ENCODE results near the gene ACOT9.

ACOT9 gene

DNA sequence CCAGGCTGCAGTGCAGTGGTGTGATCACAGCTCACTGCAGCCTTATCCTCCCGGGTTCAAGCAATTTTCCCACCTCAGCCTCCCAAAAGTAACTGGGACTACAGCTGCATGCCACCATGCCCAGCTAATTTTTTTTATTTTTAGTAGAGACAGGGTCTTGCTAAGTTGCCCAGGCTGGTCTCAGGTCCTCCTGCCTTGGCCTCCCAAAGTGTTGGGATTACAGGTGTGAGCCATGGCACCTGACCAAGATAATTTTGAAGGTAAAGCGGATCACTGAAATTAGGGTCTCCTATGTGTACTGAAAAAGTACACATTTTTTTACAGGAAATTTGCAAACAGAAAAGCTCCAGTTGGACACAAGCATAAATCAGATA lies 44.7 kb upstream of the ACOT9 start:
- Histone ChIP-seq H3K9me3 (no peaks in the 10 kb centered on the region), H3K27me3 (no peaks in the 10 kb centered on the region), H3K4me1 (peaks cover 0 to 3% (median 0%) of the 10 kb centered on the region in 4 donors), H3K36me3 (peaks cover 0 to 9% (median 9%) of the 10 kb centered on the region in 3 donors), H3K4me3 (no peak overlapping the region), H3K27ac (no peak overlapping the region)
- no peak for DNase-seq
- intact Hi-C loops (cut with DNase I; ENCODE audit: low total_unique reads) = no loop called here
- TF ChIP-seq, protein P1, sequence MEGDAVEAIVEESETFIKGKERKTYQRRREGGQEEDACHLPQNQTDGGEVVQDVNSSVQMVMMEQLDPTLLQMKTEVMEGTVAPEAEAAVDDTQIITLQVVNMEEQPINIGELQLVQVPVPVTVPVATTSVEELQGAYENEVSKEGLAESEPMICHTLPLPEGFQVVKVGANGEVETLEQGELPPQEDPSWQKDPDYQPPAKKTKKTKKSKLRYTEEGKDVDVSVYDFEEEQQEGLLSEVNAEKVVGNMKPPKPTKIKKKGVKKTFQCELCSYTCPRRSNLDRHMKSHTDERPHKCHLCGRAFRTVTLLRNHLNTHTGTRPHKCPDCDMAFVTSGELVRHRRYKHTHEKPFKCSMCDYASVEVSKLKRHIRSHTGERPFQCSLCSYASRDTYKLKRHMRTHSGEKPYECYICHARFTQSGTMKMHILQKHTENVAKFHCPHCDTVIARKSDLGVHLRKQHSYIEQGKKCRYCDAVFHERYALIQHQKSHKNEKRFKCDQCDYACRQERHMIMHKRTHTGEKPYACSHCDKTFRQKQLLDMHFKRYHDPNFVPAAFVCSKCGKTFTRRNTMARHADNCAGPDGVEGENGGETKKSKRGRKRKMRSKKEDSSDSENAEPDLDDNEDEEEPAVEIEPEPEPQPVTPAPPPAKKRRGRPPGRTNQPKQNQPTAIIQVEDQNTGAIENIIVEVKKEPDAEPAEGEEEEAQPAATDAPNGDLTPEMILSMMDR (IDR thresholded peaks at IDR 0.05) = no peak

DNA sequence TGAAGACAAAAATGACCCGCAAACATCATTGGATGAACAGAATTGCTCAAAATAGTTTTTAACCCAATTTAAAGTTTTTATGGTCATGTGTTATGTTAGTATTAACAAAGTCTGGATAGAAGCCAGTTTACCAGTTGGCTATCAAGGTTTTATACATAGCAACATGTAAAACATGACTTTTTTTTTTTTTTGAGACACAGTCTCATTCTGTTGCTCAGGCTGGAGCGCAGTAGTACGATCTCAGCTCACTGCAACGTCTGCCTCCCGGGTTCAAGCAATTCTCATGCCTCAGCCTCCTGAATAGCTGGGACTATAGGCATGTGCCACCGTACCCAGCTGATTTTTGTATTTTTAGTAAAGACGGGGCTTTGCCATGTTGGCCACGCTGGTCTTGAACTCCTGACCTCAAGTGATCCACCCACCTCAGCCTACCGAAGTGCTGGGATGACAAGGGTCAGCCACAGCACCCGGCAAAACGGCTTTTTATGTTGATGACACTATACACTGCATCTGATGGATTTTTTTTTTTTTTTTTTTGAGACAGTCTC lies 43.3 kb upstream of the ACOT9 start:
- Histone ChIP-seq H3K27me3 (no peaks in the 10 kb centered on the region), H3K4me3 (no peak overlapping the region), H3K36me3 (peaks cover 0 to 9% (median 9%) of the 10 kb centered on the region in 3 donors), H3K27ac (no peak overlapping the region), H3K4me1 (peaks cover 0 to 3% (median 0%) of the 10 kb centered on the region in 4 donors), H3K9me3 (no peaks in the 10 kb centered on the region)
- TF ChIP-seq, protein P1 (IDR thresholded peaks at IDR 0.05) = no peak
- no peak for DNase-seq
- intact Hi-C loops (cut with DNase I; ENCODE audit: low total_unique reads) = no loop called here

DNA sequence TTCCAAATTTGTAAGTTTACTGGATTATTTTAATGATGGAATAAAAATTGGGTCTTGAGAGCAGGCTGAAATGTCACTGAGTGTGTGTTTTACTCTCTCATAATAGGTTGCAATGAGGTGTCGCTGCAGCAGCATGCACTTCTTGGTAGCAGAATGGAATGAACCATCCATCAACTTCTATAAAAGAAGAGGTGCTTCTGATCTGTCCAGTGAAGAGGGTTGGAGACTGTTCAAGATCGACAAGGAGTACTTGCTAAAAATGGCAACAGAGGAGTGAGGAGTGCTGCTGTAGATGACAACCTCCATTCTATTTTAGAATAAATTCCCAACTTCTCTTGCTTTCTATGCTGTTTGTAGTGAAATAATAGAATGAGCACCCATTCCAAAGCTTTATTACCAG lies 42.5 kb upstream of the ACOT9 start:
- TF ChIP-seq, protein P1 (IDR thresholded peaks at IDR 0.05) = no peak
- Histone ChIP-seq H3K9me3 (no peaks in the 10 kb centered on the region), H3K36me3 (peaks cover 0 to 9% (median 9%) of the 10 kb centered on the region in 3 donors), H3K4me1 (peaks cover 0 to 3% (median 0%) of the 10 kb centered on the region in 4 donors), H3K27ac (peak overlapping the region; percentile 31 to 94), H3K4me3 (peak overlapping the region; percentile 72 to 80), H3K27me3 (no peaks in the 10 kb centered on the region)
- intact Hi-C loops (cut with DNase I; ENCODE audit: low total_unique reads) = no loop called here
- DNase-seq = no peak

DNA sequence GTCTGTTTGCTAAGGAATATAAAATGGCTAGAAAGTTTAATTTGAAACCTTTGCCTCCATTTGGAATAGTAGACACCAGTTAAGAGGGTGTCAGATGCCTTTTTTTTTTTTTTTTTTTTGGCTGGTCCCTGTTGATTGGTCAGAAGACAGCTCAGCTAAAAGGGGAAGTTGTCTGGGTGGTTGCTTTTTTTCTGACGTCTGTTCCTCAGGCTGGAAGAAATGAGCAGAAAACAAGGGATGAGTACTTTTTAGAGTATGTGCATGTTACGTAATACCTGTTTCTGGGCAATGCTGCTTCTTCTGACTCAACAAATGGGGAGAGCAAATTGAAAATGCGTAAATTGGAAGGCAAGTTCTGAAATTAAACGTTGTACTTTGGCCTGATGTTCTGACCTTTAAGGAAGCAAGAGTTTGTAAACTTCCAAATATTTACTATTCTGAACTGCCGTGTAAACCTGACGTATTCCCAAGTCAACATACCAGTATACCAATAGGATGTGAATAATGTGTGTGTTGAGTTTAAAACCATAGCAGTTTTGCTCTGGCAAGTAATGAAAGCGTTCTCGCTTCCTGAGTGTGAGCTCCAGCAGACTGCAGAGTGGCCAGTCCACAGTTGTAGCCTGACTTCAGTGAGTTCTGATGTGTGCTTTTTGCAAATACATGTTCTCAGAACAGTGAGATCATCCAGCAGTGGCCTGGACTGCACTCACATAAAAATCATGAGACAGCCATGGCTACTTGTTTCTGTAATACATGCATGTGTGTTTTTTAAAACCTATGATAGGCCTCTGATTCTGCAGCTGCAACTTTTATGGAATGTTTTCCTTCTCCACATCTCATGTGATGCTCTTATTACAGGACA lies 41.6 kb upstream of the ACOT9 start:
- H3K27ac ChIP-seq = peak overlapping the region; percentile 94 to 95
- DNase-seq = no peak
- peaks cover 0 to 3% (median 0%) of the 10 kb centered on the region in 4 donors for H3K4me1 ChIP-seq
- TF ChIP-seq, protein P1 (IDR thresholded peaks at IDR 0.05) = no peak
- peaks cover 0 to 9% (median 9%) of the 10 kb centered on the region in 3 donors for H3K36me3 ChIP-seq
- intact Hi-C loops (cut with DNase I; ENCODE audit: low total_unique reads) = no loop called here
- no peaks in the 10 kb centered on the region for H3K27me3 ChIP-seq
- peak overlapping the region; percentile 72 to 80 for H3K4me3 ChIP-seq
- H3K9me3 ChIP-seq = no peaks in the 10 kb centered on the region

DNA sequence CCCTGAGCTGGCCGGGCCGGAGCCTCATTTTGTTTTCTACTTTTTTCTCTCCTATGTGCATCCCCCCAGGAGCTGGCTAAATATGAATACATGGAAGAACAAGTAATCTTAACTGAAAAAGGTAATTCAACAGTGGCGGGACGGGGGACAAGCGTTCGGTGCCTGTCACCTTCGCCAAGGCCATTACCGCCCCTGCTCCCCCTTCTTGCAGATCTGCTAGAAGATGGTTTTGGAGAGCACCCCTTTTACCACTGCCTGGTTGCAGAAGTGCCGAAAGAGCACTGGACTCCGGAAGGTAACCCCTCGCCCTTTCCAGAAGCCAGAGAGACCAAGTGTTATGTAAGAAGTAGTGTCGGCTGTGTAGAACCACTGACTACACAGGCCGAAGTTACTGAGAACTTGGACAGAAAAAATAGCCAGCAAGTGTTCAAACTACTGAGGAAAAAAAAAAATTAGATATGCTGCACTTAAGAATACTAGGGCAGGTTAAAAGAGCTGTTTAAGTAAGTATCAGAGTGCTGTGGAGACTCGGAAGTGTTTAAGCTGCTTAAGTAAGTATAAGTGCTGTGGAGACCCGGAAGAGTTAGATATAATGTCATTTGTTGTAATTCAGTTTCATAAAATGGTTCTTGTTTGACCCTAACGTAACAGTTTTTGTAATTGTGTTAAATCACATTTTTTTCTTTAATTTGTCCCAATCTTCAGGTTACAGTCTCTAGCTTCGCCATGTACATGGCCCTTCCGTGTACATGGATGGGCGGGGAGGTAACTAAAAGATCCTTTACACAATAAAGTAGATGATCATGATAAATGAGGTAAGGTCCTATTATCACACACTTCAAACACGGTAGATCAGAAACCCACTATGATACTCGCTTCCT lies 40.8 kb upstream of the ACOT9 start:
- Histone ChIP-seq H3K36me3 (peaks cover 0 to 9% (median 9%) of the 10 kb centered on the region in 3 donors), H3K4me3 (peak overlapping the region; percentile 72 to 80), H3K27ac (peak overlapping the region; percentile 94 to 95), H3K27me3 (no peaks in the 10 kb centered on the region), H3K4me1 (peaks cover 0 to 3% (median 0%) of the 10 kb centered on the region in 4 donors), H3K9me3 (no peaks in the 10 kb centered on the region)
- no peak for DNase-seq
- intact Hi-C loops (cut with DNase I; ENCODE audit: low total_unique reads) = loop anchor here (2.0 kb wide), 1 partner anchor 117 kb away; no protein-coding TSS in a partner anchor
- TF ChIP-seq, protein P1 (IDR thresholded peaks at IDR 0.05) = no peak

Data from tibial artery (tissue), 4 donors.